BJ (cell line): ENCODE measurements around the gene DLL1. TPM values are rescaled to one million over a fixed set of nuclear protein-coding genes. Genes with fewer than 3 reads are reported as not detected.

Source experiments
- CTCF ChIA-PET: fragments of 350-600 bp; formaldehyde crosslinking; extraction: SDS; loops from one replicate; lab custom pipeline; 2021; ENCODE audit warnings: antibody characterized with exemption, inconsistent platforms; lab: Yijun Ruan, JAX
- POLR2A ChIA-PET: fragments of 300-600 bp; sonication (Branson Sonifier 250); formaldehyde crosslinking; extraction: SDS; loops from one replicate; lab custom pipeline; 2021; ENCODE audit warnings: antibody characterized with exemption; lab: Charles Lee
- DNase-seq: peaks from one replicate; pipeline ENCODE4 v3.0.0-alpha.2; 2011; ENCODE audit warnings: low read depth
- H3K27me3 ChIP-seq: 2 replicates; pipeline ENCODE4 v1.6.0; 2011; ENCODE audit warnings: low read length; ENCODE audit not compliant: control insufficient read depth, insufficient read depth
- H3K36me3 ChIP-seq: 2 replicates; pipeline ENCODE4 v1.5.1; 2011; ENCODE audit warnings: low read length; ENCODE audit not compliant: control insufficient read depth, insufficient read depth
- H3K4me3 ChIP-seq: 2 replicates; pipeline ENCODE4 v1.5.1; 2011; ENCODE audit warnings: low read depth, mild to moderate bottlenecking, control low read depth, low read length
- polyA plus RNA-seq: library from polyadenylated mRNA; depleted of rRNA; stranded (reverse); fragments of >200 nt; gene quantifications from 2 replicates; pipeline ENCODE4 v1.2.3, GENCODE V29; 2011
- TF ChIP-seq, protein P1 (sequence below): IDR thresholded peaks from 2 replicates; pipeline ENCODE4 v1.5.1; 2011; ENCODE audit warnings: low read depth, mild to moderate bottlenecking, control low read depth, inconsistent platforms, low read length, moderate library complexity; ENCODE audit not compliant: insufficient read depth

Gene DLL1
- polyA plus RNA-seq, 1 experiment: 0.53 TPM

DNA sequence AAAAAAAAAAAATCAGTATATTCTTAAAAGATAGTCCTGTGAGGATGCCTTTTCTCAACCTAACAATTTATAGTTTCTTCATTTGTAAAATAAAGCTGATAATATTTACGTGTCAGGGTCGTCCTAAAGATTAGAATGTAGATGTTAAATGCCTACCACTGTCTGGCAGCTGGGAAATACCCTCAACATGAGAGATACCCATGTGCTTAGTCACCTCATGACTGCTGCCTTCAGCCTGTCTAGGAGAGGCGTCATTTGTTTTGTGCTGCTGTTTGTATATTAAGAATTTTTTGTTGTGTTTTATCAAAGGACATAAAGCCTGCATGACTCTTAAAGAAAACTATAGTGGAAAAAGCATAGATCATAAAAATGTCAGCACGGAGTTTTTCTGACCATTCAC lies 25.2 kb upstream of the DLL1 start:
- ChIA-PET CTCF (no interaction called here), POLR2A (no interaction called here)
- no peak for DNase-seq

DNA sequence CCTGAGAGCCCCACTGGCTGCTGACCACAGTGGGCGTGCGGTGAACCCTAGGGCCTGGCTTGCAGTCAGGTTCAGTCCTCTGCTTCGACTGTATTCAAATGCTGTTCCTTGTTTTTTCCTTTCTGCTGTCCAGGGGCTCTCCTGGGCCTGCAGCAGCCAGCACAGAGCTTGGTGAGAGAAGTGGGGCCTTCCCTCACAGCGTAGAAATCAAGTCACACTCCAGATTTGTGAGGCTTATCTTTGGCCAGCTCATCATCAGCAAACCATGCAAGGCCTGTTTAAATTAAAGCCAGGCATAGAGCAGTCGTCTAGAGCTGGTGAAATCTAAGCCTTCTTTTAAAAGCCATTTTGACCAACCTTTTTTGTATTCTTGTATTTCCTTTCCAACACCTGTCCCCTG lies 24.1 kb upstream of the DLL1 start:
- Histone ChIP-seq H3K4me3 (no peak overlapping the region), H3K36me3 (peaks cover 4% of the 10 kb centered on the region), H3K27me3 (no peaks in the 10 kb centered on the region)
- CTCF ChIA-PET: no interaction called here
- POLR2A ChIA-PET: no interaction called here
- TF ChIP-seq, protein P1, sequence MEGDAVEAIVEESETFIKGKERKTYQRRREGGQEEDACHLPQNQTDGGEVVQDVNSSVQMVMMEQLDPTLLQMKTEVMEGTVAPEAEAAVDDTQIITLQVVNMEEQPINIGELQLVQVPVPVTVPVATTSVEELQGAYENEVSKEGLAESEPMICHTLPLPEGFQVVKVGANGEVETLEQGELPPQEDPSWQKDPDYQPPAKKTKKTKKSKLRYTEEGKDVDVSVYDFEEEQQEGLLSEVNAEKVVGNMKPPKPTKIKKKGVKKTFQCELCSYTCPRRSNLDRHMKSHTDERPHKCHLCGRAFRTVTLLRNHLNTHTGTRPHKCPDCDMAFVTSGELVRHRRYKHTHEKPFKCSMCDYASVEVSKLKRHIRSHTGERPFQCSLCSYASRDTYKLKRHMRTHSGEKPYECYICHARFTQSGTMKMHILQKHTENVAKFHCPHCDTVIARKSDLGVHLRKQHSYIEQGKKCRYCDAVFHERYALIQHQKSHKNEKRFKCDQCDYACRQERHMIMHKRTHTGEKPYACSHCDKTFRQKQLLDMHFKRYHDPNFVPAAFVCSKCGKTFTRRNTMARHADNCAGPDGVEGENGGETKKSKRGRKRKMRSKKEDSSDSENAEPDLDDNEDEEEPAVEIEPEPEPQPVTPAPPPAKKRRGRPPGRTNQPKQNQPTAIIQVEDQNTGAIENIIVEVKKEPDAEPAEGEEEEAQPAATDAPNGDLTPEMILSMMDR: no peak
- no peak for DNase-seq

More for the DNA sequence above, 25.2 kb upstream of the DLL1 start:
- H3K36me3 ChIP-seq: peaks cover 4% of the 10 kb centered on the region
- H3K27me3 ChIP-seq: no peaks in the 10 kb centered on the region
- TF ChIP-seq, protein P1: no peak
- H3K4me3 ChIP-seq: no peak overlapping the region

DNA sequence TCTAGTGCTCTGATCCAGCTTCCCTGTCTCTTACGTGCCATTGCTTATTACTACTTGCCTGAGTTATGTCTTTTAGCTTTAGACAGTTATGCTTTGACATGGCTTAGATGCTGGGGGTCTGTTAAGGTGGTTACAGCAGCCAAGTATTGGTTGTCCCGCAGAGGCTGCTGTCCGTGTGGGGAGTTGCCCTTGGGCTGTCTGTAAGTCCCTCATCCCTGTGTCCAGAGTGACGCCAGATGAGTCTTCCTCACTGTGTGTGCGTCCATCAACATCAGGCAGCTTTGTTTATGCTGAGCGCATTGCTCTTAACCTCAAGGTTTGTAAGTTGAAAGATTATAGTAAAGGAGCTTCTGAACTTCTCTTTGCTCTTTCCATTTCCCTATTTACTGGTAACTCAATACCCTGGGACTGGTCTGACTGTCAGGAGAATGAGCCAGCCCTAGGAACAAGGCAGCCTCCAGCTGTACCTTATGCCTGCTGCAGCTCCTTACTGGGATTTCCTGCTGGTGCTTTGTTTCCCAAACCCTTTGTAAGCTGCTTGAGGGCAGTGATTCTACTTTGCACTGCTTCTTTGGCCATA lies 22.9 kb upstream of the DLL1 start:
- DNase-seq: no peak
- peaks cover 4% of the 10 kb centered on the region for H3K36me3 ChIP-seq
- CTCF ChIA-PET: interaction anchor here (1.5 kb wide), 1 partner anchor 483 kb away, joined by 3 read pairs; no protein-coding TSS in a partner anchor
- H3K4me3 ChIP-seq: no peak overlapping the region
- H3K27me3 ChIP-seq: no peaks in the 10 kb centered on the region
- TF ChIP-seq, protein P1: no peak
- POLR2A ChIA-PET: interaction anchor here (0.5 kb wide), 1 partner anchor 91 kb away, joined by 3 read pairs; no protein-coding TSS in a partner anchor

DNA sequence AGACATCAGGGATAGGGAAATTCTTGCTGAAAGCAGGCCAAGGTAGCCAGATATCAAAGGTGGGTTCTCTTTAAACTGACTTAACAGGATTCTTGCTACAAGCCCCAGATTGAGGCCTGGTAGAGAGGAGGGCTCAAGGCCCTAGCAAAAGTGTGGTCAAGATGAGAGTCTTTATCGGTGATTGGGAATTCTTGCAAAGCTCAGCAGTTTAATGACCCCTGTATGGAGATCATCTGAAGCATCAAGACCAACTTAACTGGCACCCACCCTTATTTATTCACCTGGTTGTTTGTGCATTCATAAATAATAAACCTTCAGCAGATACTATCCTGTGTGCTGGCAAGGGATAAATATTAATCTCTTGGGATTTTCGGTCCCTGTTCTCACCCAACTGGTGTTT lies 22.0 kb upstream of the DLL1 start:
- CTCF ChIA-PET: interaction anchor here (1.5 kb wide), 1 partner anchor 482 kb away, joined by 3 read pairs; no protein-coding TSS in a partner anchor

DNA sequence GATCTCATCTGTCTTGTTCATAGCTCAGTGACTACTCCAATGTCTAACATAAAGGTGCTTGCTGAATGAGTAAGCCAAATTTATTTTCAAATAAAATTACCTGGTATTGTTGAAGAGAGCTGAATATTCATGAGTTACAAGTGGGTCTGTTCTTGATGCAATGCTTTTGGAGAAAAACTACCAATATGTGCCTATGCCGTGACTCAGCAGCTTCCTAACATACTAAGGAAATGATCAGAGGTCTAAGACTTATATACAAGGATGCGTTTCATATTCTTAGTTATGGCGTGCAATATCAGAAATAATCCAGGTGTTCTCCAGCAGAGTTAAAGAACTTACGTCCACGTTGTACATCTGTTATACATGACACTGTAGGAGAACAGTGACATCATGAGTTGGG lies 20.8 kb upstream of the DLL1 start:
- no peak for DNase-seq
- ChIA-PET CTCF (interaction anchor here (1.0 kb wide), 1 partner anchor 78 kb away, joined by 3 read pairs; no protein-coding TSS in a partner anchor), POLR2A (no interaction called here)
- Histone ChIP-seq H3K36me3 (no peaks in the 10 kb centered on the region), H3K27me3 (no peaks in the 10 kb centered on the region), H3K4me3 (no peak overlapping the region)
- TF ChIP-seq, protein P1: no peak

More for the DNA sequence above, 22.0 kb upstream of the DLL1 start:
- 0 out of 2 replicates have a peak, but pooled peaks cover 2% of the 10 kb centered on the region for H3K36me3 ChIP-seq
- DNase-seq: no peak
- TF ChIP-seq, protein P1: no peak
- H3K27me3 ChIP-seq: no peaks in the 10 kb centered on the region
- POLR2A ChIA-PET: no interaction called here
- H3K4me3 ChIP-seq: no peak overlapping the region
